Subcutaneous abdominal adipose tissue (tissue), 5 donors: Measurements from ENCODE around the gene PARP6.
A peak's percentile ranks its signal among the peaks of the same experiment; 100 is the strongest.

Source experiments
- H3K27ac ChIP-seq: one replicate; pipeline ENCODE4 v1.7.0; 2013; ENCODE audit warnings: low read depth, mild to moderate bottlenecking, inconsistent platforms, low read length, moderate library complexity
- H3K27me3 ChIP-seq, 5 donors: one replicate each; pipeline ENCODE4 v1.7.0; 2013; ENCODE audit warnings: low read length in 5 of 5, inconsistent platforms in 1 of 5; ENCODE audit not compliant: control insufficient read depth in 5 of 5, insufficient read depth in 4 of 5
- H3K36me3 ChIP-seq, 5 donors: one replicate each; pipeline ENCODE4 v1.7.0; 2013; ENCODE audit warnings: low read length in 5 of 5; ENCODE audit not compliant: control insufficient read depth in 5 of 5, insufficient read depth in 5 of 5
- H3K4me1 ChIP-seq, 5 donors: one replicate each; pipeline ENCODE4 v1.7.0; 2013; ENCODE audit warnings: low read length in 5 of 5, mild to moderate bottlenecking in 3 of 5, moderate library complexity in 1 of 5; ENCODE audit not compliant: control insufficient read depth in 5 of 5, insufficient read depth in 5 of 5
- H3K4me3 ChIP-seq, 5 donors: one replicate each; pipeline ENCODE4 v1.7.0; 2013; ENCODE audit warnings: low read length in 5 of 5, low read depth in 1 of 5
- H3K9ac ChIP-seq, 5 donors: one replicate each; pipeline ENCODE4 v1.7.0; 2013; ENCODE audit warnings: low read length in 5 of 5, mild to moderate bottlenecking in 4 of 5, moderate library complexity in 3 of 5
- H3K9me3 ChIP-seq, 5 donors: one replicate each; pipeline ENCODE4 v1.7.0; 2013; ENCODE audit warnings: low read length in 5 of 5; ENCODE audit not compliant: control insufficient read depth in 5 of 5
- donor health status: healthy.
- donor health status: healthy.
- donor health status: healthy.
- donor health status: healthy.
- donor health status: healthy.

PARP6 gene

DNA sequence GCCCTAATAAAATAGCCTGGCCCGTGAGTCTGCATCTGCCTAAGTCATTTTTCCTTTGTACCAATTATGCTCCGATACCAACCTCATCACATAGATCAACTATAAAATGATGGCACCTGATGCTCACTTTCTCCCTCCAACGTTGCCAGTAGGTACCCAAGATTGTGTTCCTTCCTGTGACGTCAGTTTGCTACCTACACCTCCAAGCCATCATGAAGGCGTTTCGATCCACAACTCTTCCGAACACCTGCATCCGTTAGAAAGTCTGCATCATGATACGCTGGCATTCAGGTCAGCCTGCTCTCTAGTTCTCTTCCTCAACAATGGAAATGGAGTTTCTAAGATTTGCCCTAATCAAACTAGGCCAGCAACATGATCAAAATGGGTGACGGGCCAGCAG is 49.1 kb downstream of the PARP6 start:
- peaks cover 0 to 15% (median 12%) of the 10 kb centered on the region in 5 donors for H3K36me3 ChIP-seq
- H3K9ac ChIP-seq, result no peak overlapping the region
- no peaks in the 10 kb centered on the region for H3K9me3 ChIP-seq
- H3K27ac ChIP-seq, result no peak overlapping the region
- H3K27me3 ChIP-seq, result no peaks in the 10 kb centered on the region
- peaks cover 2 to 34% (median 27%) of the 10 kb centered on the region in 5 donors for H3K4me1 ChIP-seq
- no peak overlapping the region for H3K4me3 ChIP-seq

DNA sequence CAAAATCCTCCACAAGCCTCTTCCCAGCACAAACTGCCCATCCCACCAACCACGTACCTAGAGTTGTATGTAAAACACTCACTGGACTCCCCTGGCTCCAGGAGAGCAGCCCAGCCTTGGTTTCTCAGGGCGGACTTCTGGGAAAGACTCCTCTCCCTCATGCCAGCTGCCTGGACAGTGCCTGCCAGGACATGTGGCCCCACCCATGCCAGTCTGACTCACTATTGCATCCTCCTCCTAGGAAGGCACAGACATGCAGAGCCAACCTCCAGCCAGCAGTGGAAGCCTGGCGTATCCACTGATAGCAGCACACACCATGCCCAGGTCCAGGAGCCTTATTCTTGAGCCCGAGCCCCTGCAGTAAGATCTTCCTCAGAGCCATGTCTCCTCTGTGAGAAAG is 50.0 kb downstream of the PARP6 start:
- no peak overlapping the region for H3K27ac ChIP-seq
- no peaks in the 10 kb centered on the region for H3K9me3 ChIP-seq
- H3K36me3 ChIP-seq, result peaks cover 0 to 24% (median 17%) of the 10 kb centered on the region in 5 donors
- H3K9ac ChIP-seq, result peak overlapping the region in 1 of 5 donors; percentile 50
- H3K4me1 ChIP-seq, result peaks cover 0 to 26% (median 21%) of the 10 kb centered on the region in 5 donors
- no peak overlapping the region for H3K4me3 ChIP-seq
- no peaks in the 10 kb centered on the region for H3K27me3 ChIP-seq

DNA sequence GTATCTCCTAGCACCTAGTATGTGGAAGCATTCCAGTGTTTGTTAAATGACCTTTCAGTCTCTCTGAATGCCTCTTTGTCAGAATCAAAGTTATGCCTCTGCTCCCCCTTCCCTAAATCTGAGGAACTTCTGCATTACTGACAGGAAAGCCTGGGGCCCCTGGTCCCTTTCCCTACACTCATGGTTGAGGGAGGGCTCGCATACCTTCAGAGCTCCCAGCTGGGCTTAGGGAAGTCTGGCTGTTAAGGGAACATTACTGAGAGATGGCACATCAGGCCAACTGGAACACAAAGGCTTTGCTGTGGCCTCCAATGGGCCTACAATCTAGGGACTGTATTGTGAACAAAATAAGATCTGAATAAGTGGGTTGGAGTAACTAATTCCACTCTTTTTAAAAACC is 51.7 kb downstream of the PARP6 start:
- no peak overlapping the region for H3K27ac ChIP-seq
- no peaks in the 10 kb centered on the region for H3K9me3 ChIP-seq
- peaks cover 0 to 12% (median 7%) of the 10 kb centered on the region in 5 donors for H3K4me1 ChIP-seq
- peaks cover 10 to 41% (median 33%) of the 10 kb centered on the region in 5 donors for H3K36me3 ChIP-seq
- H3K9ac ChIP-seq, result peak overlapping the region in 1 of 5 donors; percentile 7
- H3K4me3 ChIP-seq, result no peak overlapping the region
- no peaks in the 10 kb centered on the region for H3K27me3 ChIP-seq

DNA sequence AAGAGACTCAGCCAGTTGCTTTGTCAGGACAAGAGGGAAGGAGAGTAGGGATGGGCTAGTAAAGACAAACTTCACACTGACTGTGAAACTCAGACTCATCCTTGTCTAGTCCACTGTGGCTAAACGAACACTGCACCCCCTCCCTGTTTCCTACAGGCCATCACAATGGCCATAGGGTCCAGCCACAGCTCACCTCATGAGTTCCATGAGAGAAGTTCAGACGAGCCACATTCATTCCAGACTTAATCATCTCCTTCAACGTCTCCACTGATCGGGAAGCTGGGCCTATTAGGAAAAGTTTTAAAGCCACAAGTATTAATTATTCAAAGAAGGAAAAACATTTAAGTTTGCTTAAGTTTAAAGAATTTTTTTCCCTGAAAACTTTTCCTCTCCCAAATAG is 55.1 kb downstream of the PARP6 start:
- H3K4me1 ChIP-seq, result peaks cover 0 to 7% (median 2%) of the 10 kb centered on the region in 5 donors
- H3K27me3 ChIP-seq, result no peaks in the 10 kb centered on the region
- no peak overlapping the region for H3K27ac ChIP-seq
- no peaks in the 10 kb centered on the region for H3K9me3 ChIP-seq
- H3K36me3 ChIP-seq, result peaks cover 14 to 63% (median 48%) of the 10 kb centered on the region in 5 donors
- H3K4me3 ChIP-seq, result no peak overlapping the region
- no peak overlapping the region for H3K9ac ChIP-seq

GRCh38 chr15:72216079-72216478 is 56.3 kb downstream of the PARP6 start:
- peaks cover 14 to 74% (median 59%) of the 10 kb centered on the region in 5 donors for H3K36me3 ChIP-seq
- H3K4me1 ChIP-seq, result peaks cover 0 to 5% (median 0%) of the 10 kb centered on the region in 5 donors
- no peak overlapping the region for H3K9ac ChIP-seq
- H3K4me3 ChIP-seq, result no peak overlapping the region
- H3K9me3 ChIP-seq, result no peaks in the 10 kb centered on the region
- no peaks in the 10 kb centered on the region for H3K27me3 ChIP-seq
- no peak overlapping the region for H3K27ac ChIP-seq

- Histone ChIP-seq H3K36me3 (peaks cover 17 to 95% (median 89%) of the 10 kb centered on the region in 5 donors), H3K4me1 (peaks cover 0 to 9% (median 0%) of the 10 kb centered on the region in 5 donors), H3K9ac (no peak overlapping the region), H3K9me3 (no peaks in the 10 kb centered on the region), H3K4me3 (no peak overlapping the region), H3K27ac (no peak overlapping the region), H3K27me3 (no peaks in the 10 kb centered on the region)
These were observed 64.7 kb downstream of the PARP6 start for GRCh38 chr15:72207558-72208085.

GRCh38 chr15:72206677-72207000 is 65.7 kb downstream of the PARP6 start:
- Histone ChIP-seq H3K9ac (no peak overlapping the region), H3K27me3 (no peaks in the 10 kb centered on the region), H3K9me3 (no peaks in the 10 kb centered on the region), H3K36me3 (peaks cover 17 to 95% (median 92%) of the 10 kb centered on the region in 5 donors), H3K4me1 (peaks cover 0 to 17% (median 0%) of the 10 kb centered on the region in 5 donors), H3K27ac (no peak overlapping the region), H3K4me3 (no peak overlapping the region)

GRCh38 chr15:72205896-72206676 is 66.3 kb downstream of the PARP6 start:
- Histone ChIP-seq H3K27ac (no peak overlapping the region), H3K27me3 (no peaks in the 10 kb centered on the region), H3K4me3 (no peak overlapping the region), H3K36me3 (peaks cover 17 to 96% (median 94%) of the 10 kb centered on the region in 5 donors), H3K9me3 (no peaks in the 10 kb centered on the region), H3K9ac (no peak overlapping the region), H3K4me1 (peaks cover 0 to 23% (median 2%) of the 10 kb centered on the region in 5 donors)

DNA sequence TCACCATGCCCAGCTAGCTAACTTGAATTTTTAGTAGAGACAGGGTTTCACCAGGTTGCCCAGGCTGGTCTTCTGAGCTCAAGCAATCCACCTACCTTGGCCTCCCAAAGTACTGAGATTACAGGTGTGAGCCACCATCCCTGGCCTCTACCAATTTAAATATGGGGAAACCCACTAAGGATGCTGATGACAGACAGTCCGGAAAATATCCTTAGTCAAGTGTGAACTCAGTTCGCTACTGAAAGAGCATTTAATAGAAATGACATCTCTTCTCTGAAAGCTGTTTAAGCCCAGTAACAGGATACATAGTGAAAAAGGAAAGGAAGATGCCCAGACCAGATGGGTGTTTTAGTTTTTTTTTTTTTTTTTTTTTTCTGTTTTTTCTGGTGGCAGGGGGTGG is 67.1 kb downstream of the PARP6 start:
- Histone ChIP-seq H3K4me1 (peaks cover 0 to 30% (median 6%) of the 10 kb centered on the region in 5 donors), H3K9me3 (no peaks in the 10 kb centered on the region), H3K27me3 (no peaks in the 10 kb centered on the region), H3K4me3 (no peak overlapping the region), H3K36me3 (peaks cover 14 to 97% (median 93%) of the 10 kb centered on the region in 5 donors), H3K27ac (no peak overlapping the region), H3K9ac (no peak overlapping the region)

DNA sequence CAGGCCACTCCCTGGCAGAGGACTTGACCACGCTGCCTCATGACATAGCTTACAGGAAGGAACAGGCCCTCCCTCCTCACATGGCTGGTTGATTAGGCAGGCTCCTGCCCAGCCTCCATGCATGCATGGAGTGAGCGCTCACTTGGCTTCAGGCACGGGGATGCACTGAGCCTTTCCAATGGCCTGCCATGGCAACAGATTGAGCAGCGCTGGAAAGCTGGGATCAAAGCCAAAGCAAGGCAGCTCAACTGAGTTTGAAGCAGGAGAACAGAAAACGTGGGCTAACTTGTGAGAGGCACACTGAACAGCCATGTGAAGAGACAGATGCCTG is 68.9 kb downstream of the PARP6 start:
- Histone ChIP-seq H3K4me1 (peaks cover 0 to 35% (median 6%) of the 10 kb centered on the region in 5 donors), H3K27ac (no peak overlapping the region), H3K4me3 (no peak overlapping the region), H3K9me3 (no peaks in the 10 kb centered on the region), H3K27me3 (peaks cover 0 to 3% (median 0%) of the 10 kb centered on the region in 5 donors), H3K36me3 (peaks cover 8 to 99% (median 90%) of the 10 kb centered on the region in 5 donors), H3K9ac (no peak overlapping the region)
